C4-2B (cell line): Measurements from ENCODE around the gene HS6ST1.

Experiments
- CTCF ChIP-seq: fragments of 450-650 bp; conservative IDR thresholded peaks from 2 replicates; pipeline ENCODE4 v1.5.1; 2017; ENCODE audit warnings: mild to moderate bottlenecking
- ZFX ChIP-seq: fragments of 450-650 bp; IDR thresholded peaks from 2 replicates; pipeline ENCODE4 v1.6.1; 2017

DNA sequence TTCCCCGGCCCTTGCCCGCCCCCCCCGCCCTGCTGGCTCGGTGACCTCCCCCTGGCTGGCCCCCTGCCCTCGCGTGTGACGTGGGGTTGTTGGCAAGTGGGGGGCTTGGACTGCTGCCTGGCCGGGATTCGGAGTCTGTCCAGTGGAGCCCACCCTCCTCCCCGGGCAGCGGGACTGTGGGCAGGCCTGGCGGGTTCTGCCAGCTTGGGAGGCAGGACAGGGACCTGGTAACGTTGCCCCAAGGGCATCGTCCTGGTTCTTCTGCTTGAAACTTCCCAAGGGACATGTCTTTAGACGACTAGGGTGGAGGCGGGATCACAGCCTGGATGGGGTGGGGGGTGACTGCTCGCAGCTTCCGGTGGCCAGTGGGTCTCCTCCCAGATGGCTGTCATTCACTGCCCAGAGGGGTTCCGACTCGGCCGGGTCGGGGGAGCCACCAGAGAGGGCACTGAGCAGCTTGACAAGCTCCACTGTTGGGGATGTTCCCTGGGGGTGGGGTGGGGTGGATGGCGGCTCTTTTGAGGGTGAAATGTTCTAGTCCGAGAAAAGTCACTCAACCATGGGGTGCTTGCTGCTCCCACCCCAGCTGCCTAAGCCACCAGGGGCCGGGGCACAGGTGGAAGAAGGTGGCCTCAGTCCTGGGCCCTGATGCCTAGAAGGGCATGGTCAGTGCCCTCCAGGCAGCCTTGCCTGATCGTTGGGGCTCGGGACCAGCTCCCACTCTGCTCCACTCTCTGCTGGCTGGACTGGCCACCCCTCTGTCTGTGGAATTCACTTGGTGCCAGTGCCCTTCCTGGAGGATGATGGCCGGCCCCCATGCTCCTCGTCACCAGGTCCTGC is 4.3 kb upstream of the HS6ST1 start:
- TF ChIP-seq CTCF, result no peak
- TF ChIP-seq ZFX, result no peak
